ENCODE data around the gene ADAM33.

DNA sequence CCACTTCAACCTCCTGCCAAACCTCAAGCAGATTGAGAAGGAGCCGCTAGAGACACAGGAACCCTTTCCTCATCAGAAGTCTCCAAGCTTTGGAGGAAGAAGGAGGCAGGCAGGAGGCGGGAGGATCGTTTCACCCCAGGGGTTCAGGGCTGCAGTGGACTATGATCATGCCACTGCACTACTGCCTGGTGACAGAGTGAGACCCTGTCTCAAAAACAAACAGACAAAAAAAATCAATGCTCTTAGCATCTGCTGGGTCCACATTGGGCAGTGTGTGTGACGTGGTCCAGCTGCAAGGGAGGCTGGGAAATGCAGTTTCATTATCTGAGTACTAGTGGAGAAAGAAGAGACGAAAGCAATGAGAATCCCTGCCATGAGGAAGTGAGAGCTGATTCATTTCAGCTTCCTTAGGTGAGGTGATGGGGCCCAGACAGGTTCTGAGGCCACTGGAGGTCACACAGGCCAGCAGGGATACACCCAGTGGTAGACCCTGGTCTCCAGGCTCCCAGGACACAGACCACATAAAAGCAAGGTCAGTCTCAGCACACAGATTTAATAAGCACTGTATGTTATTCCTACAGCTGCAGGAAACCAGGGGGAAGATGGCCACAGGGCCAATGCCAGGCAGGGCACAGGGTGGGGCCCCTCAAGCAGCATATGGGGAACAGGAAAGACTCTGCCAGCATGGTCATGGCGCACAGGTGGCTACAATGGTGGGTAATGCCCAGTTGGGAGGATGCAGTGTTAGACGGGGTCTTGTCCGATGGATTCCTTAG is 22.9 kb downstream of the ADAM33 start:
- TF ChIP-seq CTCF (conservative IDR thresholded peaks at IDR 0.05; ENCODE audit: low read length), result no peak
- TF ChIP-seq EZH2phosphoT487 (IDR thresholded peaks at IDR 0.05; ENCODE audit: borderline replicate concordance), result no peak
